Progenitor cell of endocrine pancreas (in vitro differentiated cells): Measurements from ENCODE around the gene ALG12. TPM values are rescaled to one million over a fixed set of nuclear protein-coding genes. Genes with fewer than 3 reads are reported as not detected.

Source experiments
- DNase-seq: peaks from one replicate; pipeline ENCODE4 v3.0.0; 2021; ENCODE audit warnings: low spot score; ENCODE audit not compliant: unreplicated experiment
- H3K27ac Mint-ChIP-seq: 2 replicates; pipeline ENCODE4 v1.8.0; 2021; ENCODE audit warnings: mild to moderate bottlenecking, moderate library complexity, mixed read lengths
- H3K27me3 Mint-ChIP-seq: 2 replicates; pipeline ENCODE4 v1.8.0; 2021; ENCODE audit warnings: mixed read lengths
- H3K36me3 Mint-ChIP-seq: 2 replicates; pipeline ENCODE4 v1.8.0; 2022; ENCODE audit warnings: mixed read lengths; ENCODE audit not compliant: insufficient read depth
- H3K4me1 Mint-ChIP-seq: 2 replicates; pipeline ENCODE4 v1.8.0; 2021; ENCODE audit warnings: low read depth, mixed read lengths
- H3K4me3 Mint-ChIP-seq: 2 replicates; pipeline ENCODE4 v1.8.0; 2021; ENCODE audit warnings: low read depth, mild to moderate bottlenecking, moderate library complexity, mixed read lengths
- H3K9me3 Mint-ChIP-seq: 2 replicates; pipeline ENCODE4 v1.8.0; 2021; ENCODE audit warnings: low read depth, mixed read lengths
- total RNA-seq: library from RNA; stranded (reverse); gene quantifications from 2 replicates; pipeline ENCODE4 v1.2.1, GENCODE V29; 2021
- TF ChIP-seq, protein P1 (sequence below): fragments of 200-600 bp; sonication (generic); IDR thresholded peaks from one replicate; pipeline ENCODE4 v1.5.0; 2021; ENCODE audit warnings: antibody characterized with exemption, mild to moderate bottlenecking; ENCODE audit not compliant: unreplicated experiment

Gene ALG12
- total RNA-seq, 1 donor from 2014 or later, result 25.7 TPM

DNA sequence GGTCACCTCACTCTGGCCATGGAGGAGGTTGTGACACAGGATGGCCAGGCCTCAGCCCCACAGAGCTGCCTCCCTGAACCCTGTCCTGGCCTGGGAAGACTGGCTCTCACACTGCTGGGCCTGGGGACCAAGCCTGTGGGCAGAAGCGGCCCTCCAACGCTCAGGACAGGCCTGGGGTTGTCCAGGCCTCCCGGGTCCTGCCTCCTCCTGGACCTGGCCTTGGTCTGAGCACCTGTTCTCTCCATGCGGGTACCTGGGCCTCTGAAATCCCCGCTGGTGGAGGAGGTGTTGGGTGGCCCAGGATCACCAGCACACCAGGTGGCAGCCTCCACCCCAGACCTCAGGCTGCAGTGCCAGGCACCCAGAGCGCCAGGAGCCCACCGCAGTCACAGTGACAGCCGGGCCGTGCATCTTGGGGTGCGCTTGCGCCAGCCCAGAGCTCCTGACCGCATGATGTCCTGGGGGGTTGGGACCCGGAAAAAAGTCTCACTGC is 26.2 kb upstream of the ALG12 start:
- H3K4me1 Mint-ChIP-seq, result no peaks in the 10 kb centered on the region
- H3K9me3 Mint-ChIP-seq, result no peaks in the 10 kb centered on the region
- H3K4me3 Mint-ChIP-seq, result no peak overlapping the region
- H3K27ac Mint-ChIP-seq, result no peak overlapping the region
- no peak for DNase-seq
- TF ChIP-seq, protein P1, sequence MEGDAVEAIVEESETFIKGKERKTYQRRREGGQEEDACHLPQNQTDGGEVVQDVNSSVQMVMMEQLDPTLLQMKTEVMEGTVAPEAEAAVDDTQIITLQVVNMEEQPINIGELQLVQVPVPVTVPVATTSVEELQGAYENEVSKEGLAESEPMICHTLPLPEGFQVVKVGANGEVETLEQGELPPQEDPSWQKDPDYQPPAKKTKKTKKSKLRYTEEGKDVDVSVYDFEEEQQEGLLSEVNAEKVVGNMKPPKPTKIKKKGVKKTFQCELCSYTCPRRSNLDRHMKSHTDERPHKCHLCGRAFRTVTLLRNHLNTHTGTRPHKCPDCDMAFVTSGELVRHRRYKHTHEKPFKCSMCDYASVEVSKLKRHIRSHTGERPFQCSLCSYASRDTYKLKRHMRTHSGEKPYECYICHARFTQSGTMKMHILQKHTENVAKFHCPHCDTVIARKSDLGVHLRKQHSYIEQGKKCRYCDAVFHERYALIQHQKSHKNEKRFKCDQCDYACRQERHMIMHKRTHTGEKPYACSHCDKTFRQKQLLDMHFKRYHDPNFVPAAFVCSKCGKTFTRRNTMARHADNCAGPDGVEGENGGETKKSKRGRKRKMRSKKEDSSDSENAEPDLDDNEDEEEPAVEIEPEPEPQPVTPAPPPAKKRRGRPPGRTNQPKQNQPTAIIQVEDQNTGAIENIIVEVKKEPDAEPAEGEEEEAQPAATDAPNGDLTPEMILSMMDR, result no peak
- no peaks in the 10 kb centered on the region for H3K27me3 Mint-ChIP-seq
- no peaks in the 10 kb centered on the region for H3K36me3 Mint-ChIP-seq

DNA sequence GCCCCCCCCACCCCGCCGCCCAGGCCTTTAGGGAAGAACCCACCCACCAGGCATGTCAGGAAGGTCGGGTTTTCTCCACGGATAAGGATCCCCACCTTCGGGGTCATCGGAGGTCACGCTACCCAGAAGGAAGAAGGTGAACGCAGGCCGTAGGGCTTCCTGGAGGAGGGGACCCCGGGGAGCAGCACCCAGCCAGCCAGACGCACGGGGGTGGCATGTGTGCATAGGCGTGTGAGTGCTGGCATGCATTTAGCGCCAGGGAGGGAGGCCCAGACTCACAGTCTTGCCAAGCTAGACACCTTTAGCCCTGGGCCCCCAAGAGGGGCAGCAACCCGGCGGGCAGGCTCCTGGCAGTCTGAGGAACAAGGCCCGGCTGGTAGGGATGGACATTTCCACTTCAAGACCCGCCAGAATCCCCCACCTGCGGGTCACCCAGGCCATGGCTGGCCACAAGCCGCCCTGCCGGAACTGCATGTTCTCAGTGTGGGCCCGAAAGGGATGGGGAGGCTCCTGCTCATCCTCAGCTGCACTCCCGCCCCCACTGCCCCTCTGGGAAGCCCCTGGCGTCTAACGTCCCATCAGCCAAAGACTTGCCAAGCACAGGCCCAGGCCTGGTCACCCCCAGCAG is 25.6 kb upstream of the ALG12 start:
- no peaks in the 10 kb centered on the region for H3K4me1 Mint-ChIP-seq
- H3K4me3 Mint-ChIP-seq, result no peak overlapping the region
- TF ChIP-seq, protein P1, result no peak
- H3K27me3 Mint-ChIP-seq, result no peaks in the 10 kb centered on the region
- H3K36me3 Mint-ChIP-seq, result no peaks in the 10 kb centered on the region
- no peak for DNase-seq
- no peak overlapping the region for H3K27ac Mint-ChIP-seq
- no peaks in the 10 kb centered on the region for H3K9me3 Mint-ChIP-seq

DNA sequence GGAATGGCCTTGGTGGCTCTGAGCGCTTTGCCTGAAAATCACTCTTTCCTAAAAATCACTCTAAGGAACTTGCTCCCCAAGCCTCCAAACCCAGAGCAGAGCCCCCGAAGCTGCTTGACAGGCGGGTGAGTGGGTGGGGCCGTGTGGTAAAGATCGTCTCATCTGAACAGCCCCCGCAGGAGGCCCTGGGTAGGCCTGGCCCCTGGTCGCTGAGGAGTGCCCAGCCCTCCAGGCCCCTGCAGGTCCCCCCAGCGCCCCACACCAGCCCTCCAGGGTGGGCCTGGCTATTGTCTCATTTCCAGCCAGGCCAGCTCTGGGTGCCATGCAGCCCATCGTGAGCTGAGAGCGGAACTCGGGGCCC is 25.1 kb upstream of the ALG12 start:
- no peaks in the 10 kb centered on the region for H3K36me3 Mint-ChIP-seq
- no peak for DNase-seq
- no peaks in the 10 kb centered on the region for H3K4me1 Mint-ChIP-seq
- no peak overlapping the region for H3K4me3 Mint-ChIP-seq
- H3K27ac Mint-ChIP-seq, result no peak overlapping the region
- TF ChIP-seq, protein P1, result no peak
- H3K27me3 Mint-ChIP-seq, result no peaks in the 10 kb centered on the region
- no peaks in the 10 kb centered on the region for H3K9me3 Mint-ChIP-seq

DNA sequence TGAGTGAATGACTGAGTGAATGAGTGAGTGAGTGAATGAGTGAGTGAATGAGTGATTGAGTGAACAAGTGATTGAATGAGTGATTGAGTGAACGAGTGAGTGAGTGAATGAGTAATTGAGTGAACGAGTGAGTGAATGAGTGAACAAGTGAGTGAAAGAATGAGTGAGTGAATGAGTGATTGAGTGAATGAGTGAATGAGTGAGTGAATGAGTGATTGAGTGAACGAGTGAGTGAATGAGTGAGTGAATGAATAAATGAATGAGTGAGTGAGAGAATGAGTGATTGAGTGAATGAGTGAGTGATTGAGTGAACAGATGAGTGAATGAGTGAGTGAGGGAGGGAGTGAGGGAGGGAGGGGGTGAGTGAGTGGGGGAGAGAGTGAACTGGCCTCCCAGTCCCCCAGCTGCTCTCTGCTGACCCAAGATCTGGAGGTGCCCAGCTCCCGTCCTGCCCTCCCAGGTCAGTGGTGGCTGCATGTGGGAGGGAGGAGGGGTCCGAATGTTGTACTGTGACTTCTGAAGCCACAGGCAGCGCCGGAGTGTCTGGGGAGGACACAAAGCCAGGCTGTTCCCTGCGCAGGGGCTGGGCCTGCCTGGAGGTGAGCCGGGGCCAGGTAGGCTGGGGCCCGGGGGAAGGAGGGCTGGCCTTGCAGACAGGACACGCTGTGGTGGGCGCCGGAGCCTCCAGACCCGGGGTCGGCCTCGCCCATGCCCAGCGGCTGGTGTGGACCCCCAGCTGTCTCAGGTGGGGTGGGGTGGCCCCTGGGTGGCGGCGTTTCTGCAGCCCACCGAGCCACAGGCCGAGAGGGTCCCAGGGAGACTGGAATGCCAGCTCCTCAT is 24.5 kb upstream of the ALG12 start:
- no peak for DNase-seq
- H3K4me3 Mint-ChIP-seq, result no peak overlapping the region
- no peaks in the 10 kb centered on the region for H3K27me3 Mint-ChIP-seq
- no peak overlapping the region for H3K27ac Mint-ChIP-seq
- TF ChIP-seq, protein P1, result no peak
- no peaks in the 10 kb centered on the region for H3K4me1 Mint-ChIP-seq
- H3K36me3 Mint-ChIP-seq, result no peaks in the 10 kb centered on the region
- no peaks in the 10 kb centered on the region for H3K9me3 Mint-ChIP-seq

DNA sequence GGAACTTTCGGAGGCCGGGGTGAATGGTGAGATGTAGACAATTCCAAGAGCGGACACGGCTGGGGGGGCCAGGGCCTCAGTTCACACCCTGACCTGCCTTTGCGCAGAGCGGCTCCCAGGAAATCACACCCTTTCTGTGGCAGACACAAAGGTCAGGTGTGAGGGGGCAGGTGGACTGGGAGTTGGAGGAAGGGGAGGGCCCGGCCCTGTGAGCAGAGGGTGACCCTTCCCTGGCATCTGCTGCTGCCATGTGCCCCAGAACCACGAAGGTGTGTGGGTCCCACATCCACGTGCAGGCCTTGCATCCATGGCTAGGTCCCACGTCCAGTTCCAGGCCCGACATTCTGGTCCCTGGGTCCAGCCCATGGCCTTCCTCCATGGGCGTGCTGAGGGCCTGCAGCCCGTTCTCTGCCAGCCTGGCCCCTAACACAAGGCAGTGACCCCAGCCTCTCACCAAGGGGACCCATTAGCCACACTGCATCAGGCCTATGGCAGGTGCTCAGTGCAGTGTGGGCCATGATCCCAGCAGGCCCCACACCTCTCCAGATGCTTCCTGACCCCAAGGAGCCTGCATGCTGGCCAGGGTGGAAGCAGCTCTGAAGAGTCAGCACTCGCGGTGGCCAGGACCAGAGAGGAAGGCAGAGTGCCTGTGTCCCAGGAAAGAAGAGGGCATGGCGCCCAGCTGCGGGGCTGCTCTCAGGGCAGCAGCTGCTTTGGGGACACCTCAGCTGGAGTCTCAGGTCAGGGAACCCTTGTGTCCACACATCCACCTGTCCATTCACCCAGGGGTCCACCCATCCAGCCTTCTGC is 23.5 kb upstream of the ALG12 start:
- Mint-ChIP-seq H3K27me3 (no peaks in the 10 kb centered on the region), H3K4me3 (no peak overlapping the region), H3K27ac (no peak overlapping the region), H3K4me1 (no peaks in the 10 kb centered on the region), H3K36me3 (no peaks in the 10 kb centered on the region), H3K9me3 (no peaks in the 10 kb centered on the region)
- TF ChIP-seq, protein P1, result no peak
- DNase-seq, result no peak
